Heart left ventricle (tissue), 16 donors: ENCODE results near the gene HAUS3. TPM values are rescaled to one million over a fixed set of nuclear protein-coding genes. Genes with fewer than 3 reads are reported as not detected.
"Not testable (repeated sequence)": the region's sequence is repeated elsewhere in the genome, so short reads cannot be mapped to it uniquely, and the experiment has no call there.

ENCODE experiments used
- ATAC-seq, 4 donors: fragments of 200-7000 bp; cut with Tn5 transposase; one replicate each; pipeline ENCODE4 v1.9.1; 2020 to 2022; ENCODE audit warnings: moderate library complexity in 4 of 4, mild to moderate bottlenecking in 3 of 4, moderate number of reproducible peaks in 1 of 4
- DNase-seq, 5 donors: peaks; one replicate each; pipeline ENCODE4 v3.0.0-alpha.2; 2020
- H3K27ac ChIP-seq, 12 donors: fragments of 200-600 bp; sonication (generic) in 4 of 12; one replicate each; pipeline versions ENCODE4 v1.5.0 to v1.8.0; 2016 to 2022; ENCODE audit warnings: mild to moderate bottlenecking in 2 of 12
- H3K27me3 ChIP-seq, 9 donors: fragments of 200-600 bp; sonication (generic) in 2 of 9; one replicate each; pipeline versions ENCODE4 v1.5.1 to v1.8.0; 2016 to 2022; ENCODE audit warnings: mild to moderate bottlenecking in 3 of 9
- H3K36me3 ChIP-seq, 9 donors: fragments of 200-600 bp; sonication (generic) in 2 of 9; one replicate each; pipeline versions ENCODE4 v1.5.0 to v1.8.0; 2018 to 2022; ENCODE audit warnings: mild to moderate bottlenecking in 2 of 9
- H3K4me1 ChIP-seq, 12 donors: fragments of 200-600 bp; sonication (generic) in 4 of 12; one replicate each; pipeline versions ENCODE4 v1.5.0 to v1.8.0; 2016 to 2022; ENCODE audit warnings: mild to moderate bottlenecking in 3 of 12
- H3K4me3 ChIP-seq, 12 donors: fragments of 200-600 bp; sonication (generic) in 4 of 12; one replicate each; pipeline versions ENCODE4 v1.5.0 to v1.8.0; 2017 to 2022; ENCODE audit warnings: mild to moderate bottlenecking in 9 of 12, moderate library complexity in 4 of 12
- H3K9me3 ChIP-seq, 12 donors: fragments of 200-600 bp; sonication (generic) in 4 of 12; one replicate each; pipeline versions ENCODE4 v1.5.0 to v1.8.0; 2016 to 2022; ENCODE audit warnings: mild to moderate bottlenecking in 1 of 12
- POLR2A ChIP-seq, 2 donors: fragments of 450-650 bp; IDR thresholded peaks; one replicate each; pipeline ENCODE4 v1.6.1; 2017; ENCODE audit warnings: antibody characterized with exemption in 2 of 2, mild to moderate bottlenecking in 2 of 2, moderate library complexity in 2 of 2
- WGBS, 4 donors: extraction: QIAGEN DNeasy Blood & Tissue Kit in 2 of 4; methylation state at CpG; one replicate each; pipeline versions ENCODE4 v1.1.5 to v1.1.7; 2013 to 2018; 5-methylcytosine and 5-hydroxymethylcytosine counted together
- intact Hi-C, 10 donors: fragments of 100-400 bp; cut with DNase I; formaldehyde crosslinking; loops; one replicate each; pipeline versions ENCODE4 v1.11.1 to v1.14.2; 2022
- polyA plus RNA-seq, 2 donors: library from polyadenylated mRNA; stranded (reverse); fragments of 200-250 nt; gene quantifications; one replicate each; pipeline ENCODE4 v1.2.3, GENCODE V29; 2013
- total RNA-seq, 9 donors: library from RNA; depleted of rRNA in 2 of 9; stranded (reverse); fragments of >200 nt in 2 of 9; fragmentation: NEBNext Ultra II Directional in 3 of 9; extraction: Animal tissue kit (Norgen Biotek cat#: 25700) in 3 of 9; gene quantifications; one replicate each; pipeline versions ENCODE4 v1.1.0 to v1.2.4, GENCODE V29; 2016 to 2023
- TF ChIP-seq, protein P1 (sequence below), 12 donors: fragments of 200-600 bp; sonication (generic) in 4 of 12; IDR thresholded peaks; one replicate each; pipeline versions ENCODE4 v1.5.0 to v1.8.0; 2018 to 2022; ENCODE audit warnings: antibody characterized with exemption in 12 of 12, mild to moderate bottlenecking in 5 of 12
- donor health status: ischemic (EF 13 %, LVEDD 7.1; RV severe dilation, severe dysfunction).
- donor health status: healthy with polysubstance abuse.
- donor health status: DM: no; HTN: yes; CAD: no.
- donor health status: DM: no; HTN: no; CAD: no.
- donor health status: ischemic (EF 25% LVEDD 6.9; RV normal size, moderate dysfunction).
- donor health status: ischemic (EF 25% LVEDD 5.7; RV mildly dilated, moderate dysfunction).
- donor health status: healthy.
- donor health status: DM: yes; HTN: yes; CAD: no.
- donor health status: ischemic (EF 35%, LVEDD 5.7; RV mildly dilated, moderate dysfunction).
- donor health status: nonischemic (EF 11% LVEDD 7.7; RV severe dilation, severe dysfunction).
- donor health status: DM: yes; HTN: yes; CAD: no.
- donor health status: PGD.
- donor health status: ischemic (EF 29% LVEDD 5.4; RV normal size, mild dysfunction).
- donor health status: nonischemic (EF 23%, LVEDD 6.1; RV moderate dilation, normal function).

The HAUS3 gene
- total and polyA plus RNA-seq, 11 donors: 4.2 to 8.3 (median 6.3) TPM

DNA sequence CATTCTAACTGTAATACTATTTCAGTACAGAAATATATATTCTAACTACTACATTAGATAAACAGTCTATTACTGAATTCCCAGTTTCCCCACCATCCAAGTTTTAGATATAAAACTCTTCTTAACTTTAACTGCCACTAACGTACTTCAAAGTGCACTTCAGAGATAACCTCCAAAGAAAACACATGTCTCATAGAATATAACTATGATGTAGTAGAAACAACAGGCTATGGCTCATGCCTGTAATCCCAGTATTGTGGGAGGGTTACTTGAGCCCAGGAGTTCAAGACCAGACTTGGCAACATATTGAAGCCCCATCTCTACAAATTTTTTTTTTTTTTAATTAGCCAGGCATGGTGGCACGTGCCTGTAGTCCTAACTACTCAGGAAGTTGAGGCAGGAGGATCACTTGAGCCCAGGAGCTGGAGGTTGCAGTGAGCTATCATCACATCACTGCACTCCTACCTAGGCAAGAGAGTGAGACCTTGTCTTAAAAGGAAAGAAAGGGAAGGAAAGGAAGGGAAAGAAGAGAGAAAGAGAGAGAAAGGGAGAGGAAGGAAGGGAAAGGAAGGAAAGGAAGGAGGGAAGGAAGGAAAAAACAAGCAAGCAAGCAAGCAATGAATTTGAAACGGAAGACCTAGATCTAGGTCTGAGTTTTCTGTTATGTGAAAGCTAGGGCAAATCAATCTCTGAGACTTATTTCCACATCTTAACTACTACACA, 4.8 kb downstream of the HAUS3 start:
- Histone ChIP-seq H3K9me3 (no peaks in the 10 kb centered on the region), H3K4me1 (peaks cover 0 to 47% (median 33%) of the 10 kb centered on the region in 12 donors), H3K27ac (no peak overlapping the region), H3K4me3 (no peak overlapping the region), H3K27me3 (no peaks in the 10 kb centered on the region), H3K36me3 (peaks cover 0 to 72% (median 37%) of the 10 kb centered on the region in 9 donors)
- intact Hi-C loops: no loop called here
- 44 to 56% (median 47%) methylated on average over 3 of the region's 3 CpGs for WGBS, 4 donors
- DNase-seq: no peak
- no peak for ATAC-seq
- no peak for TF ChIP-seq POLR2A (IDR thresholded peaks at IDR 0.05)
- TF ChIP-seq, protein P1, sequence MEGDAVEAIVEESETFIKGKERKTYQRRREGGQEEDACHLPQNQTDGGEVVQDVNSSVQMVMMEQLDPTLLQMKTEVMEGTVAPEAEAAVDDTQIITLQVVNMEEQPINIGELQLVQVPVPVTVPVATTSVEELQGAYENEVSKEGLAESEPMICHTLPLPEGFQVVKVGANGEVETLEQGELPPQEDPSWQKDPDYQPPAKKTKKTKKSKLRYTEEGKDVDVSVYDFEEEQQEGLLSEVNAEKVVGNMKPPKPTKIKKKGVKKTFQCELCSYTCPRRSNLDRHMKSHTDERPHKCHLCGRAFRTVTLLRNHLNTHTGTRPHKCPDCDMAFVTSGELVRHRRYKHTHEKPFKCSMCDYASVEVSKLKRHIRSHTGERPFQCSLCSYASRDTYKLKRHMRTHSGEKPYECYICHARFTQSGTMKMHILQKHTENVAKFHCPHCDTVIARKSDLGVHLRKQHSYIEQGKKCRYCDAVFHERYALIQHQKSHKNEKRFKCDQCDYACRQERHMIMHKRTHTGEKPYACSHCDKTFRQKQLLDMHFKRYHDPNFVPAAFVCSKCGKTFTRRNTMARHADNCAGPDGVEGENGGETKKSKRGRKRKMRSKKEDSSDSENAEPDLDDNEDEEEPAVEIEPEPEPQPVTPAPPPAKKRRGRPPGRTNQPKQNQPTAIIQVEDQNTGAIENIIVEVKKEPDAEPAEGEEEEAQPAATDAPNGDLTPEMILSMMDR (IDR thresholded peaks at IDR 0.05): no peak

DNA sequence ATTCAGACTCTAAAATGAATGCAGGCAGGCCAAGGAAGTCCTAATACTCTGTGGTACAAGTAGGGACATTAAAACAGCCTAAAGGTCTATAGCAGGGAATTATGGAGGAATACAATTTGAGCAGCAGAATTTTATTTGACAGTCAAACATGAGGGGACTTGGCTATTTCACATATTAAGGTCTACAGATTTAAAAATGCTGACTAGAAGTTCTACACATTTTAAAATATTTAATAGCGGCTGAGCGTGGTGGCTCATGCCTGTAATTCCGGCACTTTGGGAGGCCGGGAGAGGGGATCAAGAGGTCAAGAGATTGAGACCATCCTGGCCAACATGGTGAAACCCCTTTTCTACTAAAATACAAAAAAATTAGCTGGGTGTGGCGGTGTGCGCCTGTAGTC, 10.8 kb downstream of the HAUS3 start:
- Histone ChIP-seq H3K4me3 (no peak overlapping the region), H3K4me1 (no peaks in the 10 kb centered on the region), H3K27ac (no peak overlapping the region), H3K9me3 (no peaks in the 10 kb centered on the region), H3K27me3 (no peaks in the 10 kb centered on the region), H3K36me3 (peaks cover 0 to 73% (median 55%) of the 10 kb centered on the region in 9 donors)
- intact Hi-C loops: no loop called here
- no peak for ATAC-seq
- DNase-seq: no peak
- TF ChIP-seq, protein P1 (IDR thresholded peaks at IDR 0.05): no peak
- no peak for TF ChIP-seq POLR2A (IDR thresholded peaks at IDR 0.05)
- 95 to 98% (median 97%) methylated on average over 6 of the region's 6 CpGs for WGBS, 4 donors

DNA sequence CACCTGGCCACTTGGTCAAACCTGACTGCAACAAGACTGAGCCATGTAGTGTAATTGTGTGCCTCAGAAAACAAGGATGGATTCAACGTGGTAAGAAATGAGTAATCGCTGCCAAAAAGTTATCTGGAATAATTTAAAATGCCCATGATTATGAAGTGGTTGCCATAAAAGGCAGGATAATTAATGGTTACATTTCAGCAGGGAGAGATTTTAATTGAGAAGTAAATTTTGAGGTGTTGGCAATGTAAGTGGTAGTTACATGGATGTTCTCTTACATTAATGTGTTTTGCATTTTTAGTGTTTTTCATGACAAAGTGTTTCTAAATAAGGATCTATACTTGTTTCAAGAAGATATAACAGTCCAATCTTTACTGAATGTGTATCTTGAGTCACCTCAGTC, 15.7 kb downstream of the HAUS3 start:
- 77 to 91% (median 82%) methylated on average over 2 of the region's 2 CpGs for WGBS, 4 donors
- Histone ChIP-seq H3K4me3 (no peak overlapping the region), H3K27ac (no peak overlapping the region), H3K9me3 (no peaks in the 10 kb centered on the region), H3K36me3 (peaks cover 0 to 59% (median 36%) of the 10 kb centered on the region in 9 donors), H3K4me1 (no peaks in the 10 kb centered on the region), H3K27me3 (no peaks in the 10 kb centered on the region)
- intact Hi-C loops: loop anchor here in 6 of 10 donors (10.0 kb wide), 4 partner anchors 219 to 429 kb away; partner anchors contain the start of gene RNF4 (in 1 of the 6)
- TF ChIP-seq, protein P1 (IDR thresholded peaks at IDR 0.05): no peak
- TF ChIP-seq POLR2A (IDR thresholded peaks at IDR 0.05): no peak
- no peak for ATAC-seq
- DNase-seq: no peak

DNA sequence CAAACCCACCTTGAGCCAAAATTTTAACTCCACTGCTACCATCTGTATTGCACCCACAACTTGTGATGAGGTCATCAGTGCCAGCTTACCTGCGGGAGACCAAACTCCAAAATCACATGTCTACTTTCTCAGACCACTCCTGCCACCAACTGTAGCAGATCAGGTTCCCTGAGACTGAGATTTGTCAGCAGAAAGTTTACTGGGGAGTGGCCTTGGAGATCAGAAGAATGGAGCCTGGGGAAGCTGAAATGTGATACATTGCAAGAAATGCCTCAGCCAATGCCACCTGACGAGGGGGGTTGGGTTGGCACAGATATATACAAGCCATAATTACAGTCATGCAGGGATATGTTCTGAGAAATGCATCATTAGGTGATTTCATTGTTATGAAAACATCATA, 19.1 kb downstream of the HAUS3 start:
- no peaks in the 10 kb centered on the region for H3K9me3 ChIP-seq
- no peak overlapping the region for H3K27ac ChIP-seq
- WGBS, 4 donors: 87 to 100% (median 95%) methylated on average over 2 of the region's 2 CpGs
- no peak overlapping the region for H3K4me3 ChIP-seq
- intact Hi-C loops: loop anchor here in 9 of 10 donors (5.0 to 10.0 kb wide), 7 partner anchors 194 to 432 kb away; partner anchors contain the start of genes CFAP99 (in 1 of the 9), RNF4 (in 1 of the 9) and ZFYVE28 (in 1 of the 9)
- H3K27me3 ChIP-seq: no peaks in the 10 kb centered on the region
- ATAC-seq (no peak), DNase-seq (no peak)
- H3K4me1 ChIP-seq: peaks cover 0 to 8% (median 0%) of the 10 kb centered on the region in 12 donors
- TF ChIP-seq, protein P1 (IDR thresholded peaks at IDR 0.05): no peak
- TF ChIP-seq POLR2A (IDR thresholded peaks at IDR 0.05): no peak
- H3K36me3 ChIP-seq: peaks cover 0 to 38% (median 24%) of the 10 kb centered on the region in 9 donors

DNA sequence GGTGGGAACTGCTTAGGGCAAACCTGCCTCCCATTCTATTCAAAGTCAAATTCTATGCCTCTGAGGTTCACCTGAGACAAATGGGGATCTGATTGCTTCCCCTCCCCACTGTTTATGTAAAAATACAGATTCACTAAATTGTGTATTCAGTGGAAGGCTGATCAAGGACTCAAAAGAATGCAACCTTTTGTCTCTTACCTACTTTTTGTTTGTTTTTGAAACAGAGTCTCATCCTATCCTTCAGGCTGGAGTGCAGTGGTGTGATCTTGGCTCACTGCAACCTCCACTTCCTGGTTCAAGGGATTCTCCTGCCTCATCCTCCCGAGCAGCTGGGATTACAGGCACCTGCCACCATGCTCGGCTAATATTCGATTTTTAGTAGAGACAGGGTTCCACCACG, 20.5 kb downstream of the HAUS3 start:
- H3K4me1 ChIP-seq, H3K4me3 ChIP-seq, H3K9me3 ChIP-seq, H3K27me3 ChIP-seq, ATAC-seq, H3K27ac ChIP-seq, DNase-seq: not testable (repeated sequence)
- H3K36me3 ChIP-seq: peaks cover 0 to 27% (median 11%) of the 10 kb centered on the region in 9 donors
- 64 to 71% (median 68%) methylated on average over 4 of the region's 4 CpGs for WGBS, 4 donors
- intact Hi-C loops: loop anchor here in 9 of 10 donors (2.0 to 10.0 kb wide), 9 partner anchors 196 to 433 kb away; partner anchors contain the start of genes CFAP99 (in 1 of the 9), RNF4 (in 1 of the 9) and ZFYVE28 (in 1 of the 9)
